GM18526 (cell line): ENCODE data around the gene PFDN2.

Experiments
- POLR2A ChIP-seq: IDR thresholded peaks from 3 replicates; pipeline ENCODE4 v1.6.1; 2011; ENCODE audit not compliant: insufficient read length; ENCODE audit errors: extremely low read depth

PFDN2 gene

GRCh38 chr1:161059293-161059692, 58.5 kb downstream of the PFDN2 start:
- TF ChIP-seq POLR2A = no peak

GRCh38 chr1:161054805-161055204, 63.0 kb downstream of the PFDN2 start:
- TF ChIP-seq POLR2A = no peak

GRCh38 chr1:161054232-161054631, 63.6 kb downstream of the PFDN2 start:
- no peak for TF ChIP-seq POLR2A

- TF ChIP-seq POLR2A = no peak
Observed at GRCh38 chr1:161052899-161053298, 64.9 kb downstream of the PFDN2 start.

GRCh38 chr1:161051219-161051618, 66.6 kb downstream of the PFDN2 start:
- TF ChIP-seq POLR2A = no peak
